HepG2 (cell line): ENCODE results near the gene YKT6. TPM values are rescaled to one million over a fixed set of nuclear protein-coding genes. Genes with fewer than 3 reads are reported as not detected.

Source experiments
- ARNTL ChIP-seq: sonication (generic); formaldehyde crosslinking; IDR thresholded peaks from 2 replicates; pipeline ENCODE4 v1.4.0; 2020; ENCODE audit warnings: mild to moderate bottlenecking, missing genetic modification reagents
- CENPBD1 ChIP-seq: sonication (generic); formaldehyde crosslinking; IDR thresholded peaks from 2 replicates; pipeline ENCODE4 v1.8.0; 2022; ENCODE audit warnings: missing genetic modification reagents, low read depth, mild to moderate bottlenecking, borderline replicate concordance
- FLYWCH1 ChIP-seq: sonication (generic); formaldehyde crosslinking; IDR thresholded peaks from 2 replicates; pipeline ENCODE4 v1.8.1; 2023; ENCODE audit warnings: mild to moderate bottlenecking, missing genetic modification reagents
- FOXA3 ChIP-seq: IDR thresholded peaks from 2 replicates; pipeline ENCODE4 v1.6.1; 2016; ENCODE audit warnings: missing genetic modification reagents, missing compliant biosample characterization
- SMARCE1 ChIP-seq: fragments of 450-650 bp; IDR thresholded peaks from 2 replicates; pipeline ENCODE4 v1.6.1; 2017; ENCODE audit warnings: borderline replicate concordance
- TBP ChIP-seq: sonication (generic); formaldehyde crosslinking; IDR thresholded peaks from 2 replicates; pipeline ENCODE4 v1.5.0; 2020; ENCODE audit warnings: missing genetic modification reagents
- TEAD3 ChIP-seq: optimal IDR thresholded peaks from 2 replicates; pipeline ENCODE3; 2016; ENCODE audit warnings: borderline replicate concordance
- TOE1 ChIP-seq: sonication (generic); formaldehyde crosslinking; IDR thresholded peaks from 2 replicates; pipeline ENCODE4 v1.4.0; 2020; ENCODE audit warnings: mild to moderate bottlenecking, missing genetic modification reagents
- ZNF180 ChIP-seq: sonication (generic); formaldehyde crosslinking; IDR thresholded peaks from 2 replicates; pipeline ENCODE4 v1.4.0; 2020; ENCODE audit warnings: low read depth, missing genetic modification reagents, borderline replicate concordance
- ZNF274 ChIP-seq: sonication (generic); formaldehyde crosslinking; IDR thresholded peaks from 2 replicates; pipeline ENCODE4 v1.5.1; 2020; ENCODE audit warnings: mild to moderate bottlenecking, missing genetic modification reagents
- ZNF281 ChIP-seq: sonication (generic); formaldehyde crosslinking; IDR thresholded peaks from 2 replicates; pipeline ENCODE4 v1.4.0; 2020; ENCODE audit warnings: missing genetic modification reagents, borderline replicate concordance
- ZNF530 ChIP-seq: sonication (generic); formaldehyde crosslinking; IDR thresholded peaks from 2 replicates; pipeline ENCODE4 v1.5.0; 2020; ENCODE audit warnings: low read depth, mild to moderate bottlenecking, missing genetic modification reagents
- ZNF629 ChIP-seq: sonication (generic); formaldehyde crosslinking; conservative IDR thresholded peaks from 2 replicates; pipeline ENCODE4 v1.5.0; 2020; ENCODE audit warnings: missing genetic modification reagents
- ZNF749 ChIP-seq: sonication (generic); formaldehyde crosslinking; IDR thresholded peaks from 2 replicates; pipeline ENCODE4 v1.8.0; 2022; ENCODE audit warnings: mild to moderate bottlenecking, missing genetic modification reagents, moderate library complexity, borderline replicate concordance
- ZSCAN30 ChIP-seq: sonication (generic); formaldehyde crosslinking; IDR thresholded peaks from 2 replicates; pipeline ENCODE4 v1.5.0; 2020; ENCODE audit warnings: mild to moderate bottlenecking, missing genetic modification reagents
- ZXDC ChIP-seq: sonication (generic); formaldehyde crosslinking; IDR thresholded peaks from 2 replicates; pipeline ENCODE4 v1.5.0; 2020; ENCODE audit warnings: mild to moderate bottlenecking, missing genetic modification reagents
- polyA plus RNA-seq, 8 experiments: library from polyadenylated mRNA; depleted of rRNA in 3 of 8; stranded (reverse) in 7 of 8; unstranded in 1 of 8; fragments of >200 nt; fragmentation: Illumina TruSeq in 4 of 8; extraction: Trizol in 4 of 8; gene quantifications; 2 replicates each; pipeline versions ENCODE4 v1.2.1 to v1.2.3, GENCODE V29; 2011 to 2016; ENCODE audit warnings: low read depth in 4 of 8, missing spikeins in 1 of 8, mixed read lengths in 1 of 8; ENCODE audit not compliant: insufficient read depth in 1 of 8
- total RNA-seq, 5 experiments: library from RNA; depleted of rRNA; stranded (reverse); fragments of >200 nt; fragmentation: Illumina TruSeq; extraction: Trizol; gene quantifications; 2 replicates each; pipeline ENCODE4 v1.2.3, GENCODE V29; 2016; ENCODE audit warnings: low read depth in 1 of 5
- TF ChIP-seq, protein P1 (sequence below): sonication (generic); formaldehyde crosslinking; IDR thresholded peaks from 2 replicates; pipeline ENCODE4 v1.5.0; 2020; ENCODE audit warnings: mild to moderate bottlenecking, missing genetic modification reagents, borderline replicate concordance
- TF ChIP-seq, protein P2 (sequence below): fragments of 450-650 bp; IDR thresholded peaks from 2 replicates; pipeline ENCODE4 v1.6.1; 2017; ENCODE audit warnings: mild to moderate bottlenecking

The YKT6 gene
- total and polyA plus RNA-seq, 2 of the 13 experiments (the other 11 are each of a cell fraction or from before 2014, with no cell fraction given) = 52.2 to 60.3 TPM

GRCh38 chr7:44221231-44221791, 20.5 kb downstream of the YKT6 start (continued):
- TF ChIP-seq ZNF281 (0 out of 2 replicates have a peak, but pooled peaks have one; percentile 39), FOXA3 (CRISPR knock-in tag) (0 out of 2 replicates have a peak, but pooled peaks have one; percentile 15), TBP (CRISPR knock-in tag) (no peak), ZNF530 (CRISPR knock-in tag) (no peak), ZSCAN30 (no peak), ARNTL (CRISPR knock-in tag) (peak; percentile 63), ZNF180 (CRISPR knock-in tag) (no peak), ZXDC (CRISPR knock-in tag) (peak; percentile 68; the same call in 1 of the 2 replicates), ZNF629 (CRISPR knock-in tag) (peak; percentile 39; the same call in 1 of the 2 replicates), CENPBD1 (CRISPR knock-in tag) (no peak), TOE1 (CRISPR knock-in tag) (no peak), FLYWCH1 (CRISPR knock-in tag) (peak; percentile 91; the same call in 1 of the 2 replicates), TEAD3 (peak; percentile 60), ZNF749 (CRISPR knock-in tag) (peak; percentile 87; the same call in 1 of the 2 replicates), ZNF274 (CRISPR knock-in tag) (peak; percentile 82; the same call in 1 of the 2 replicates), SMARCE1 (no peak)
- TF ChIP-seq, protein P1, sequence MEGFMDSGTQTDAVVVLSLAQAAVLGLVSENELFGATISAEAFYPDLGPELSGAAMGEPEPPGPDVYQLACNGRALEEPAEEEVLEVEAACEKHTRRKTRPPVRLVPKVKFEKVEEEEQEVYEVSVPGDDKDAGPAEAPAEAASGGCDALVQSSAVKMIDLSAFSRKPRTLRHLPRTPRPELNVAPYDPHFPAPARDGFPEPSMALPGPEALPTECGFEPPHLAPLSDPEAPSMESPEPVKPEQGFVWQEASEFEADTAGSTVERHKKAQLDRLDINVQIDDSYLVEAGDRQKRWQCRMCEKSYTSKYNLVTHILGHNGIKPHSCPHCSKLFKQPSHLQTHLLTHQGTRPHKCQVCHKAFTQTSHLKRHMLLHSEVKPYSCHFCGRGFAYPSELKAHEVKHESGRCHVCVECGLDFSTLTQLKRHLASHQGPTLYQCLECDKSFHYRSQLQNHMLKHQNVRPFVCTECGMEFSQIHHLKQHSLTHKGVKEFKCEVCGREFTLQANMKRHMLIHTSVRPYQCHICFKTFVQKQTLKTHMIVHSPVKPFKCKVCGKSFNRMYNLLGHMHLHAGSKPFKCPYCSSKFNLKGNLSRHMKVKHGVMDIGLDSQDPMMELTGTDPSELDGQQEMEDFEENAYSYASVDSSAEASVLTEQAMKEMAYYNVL (CRISPR knock-in tag) = no peak
- TF ChIP-seq, protein P2, sequence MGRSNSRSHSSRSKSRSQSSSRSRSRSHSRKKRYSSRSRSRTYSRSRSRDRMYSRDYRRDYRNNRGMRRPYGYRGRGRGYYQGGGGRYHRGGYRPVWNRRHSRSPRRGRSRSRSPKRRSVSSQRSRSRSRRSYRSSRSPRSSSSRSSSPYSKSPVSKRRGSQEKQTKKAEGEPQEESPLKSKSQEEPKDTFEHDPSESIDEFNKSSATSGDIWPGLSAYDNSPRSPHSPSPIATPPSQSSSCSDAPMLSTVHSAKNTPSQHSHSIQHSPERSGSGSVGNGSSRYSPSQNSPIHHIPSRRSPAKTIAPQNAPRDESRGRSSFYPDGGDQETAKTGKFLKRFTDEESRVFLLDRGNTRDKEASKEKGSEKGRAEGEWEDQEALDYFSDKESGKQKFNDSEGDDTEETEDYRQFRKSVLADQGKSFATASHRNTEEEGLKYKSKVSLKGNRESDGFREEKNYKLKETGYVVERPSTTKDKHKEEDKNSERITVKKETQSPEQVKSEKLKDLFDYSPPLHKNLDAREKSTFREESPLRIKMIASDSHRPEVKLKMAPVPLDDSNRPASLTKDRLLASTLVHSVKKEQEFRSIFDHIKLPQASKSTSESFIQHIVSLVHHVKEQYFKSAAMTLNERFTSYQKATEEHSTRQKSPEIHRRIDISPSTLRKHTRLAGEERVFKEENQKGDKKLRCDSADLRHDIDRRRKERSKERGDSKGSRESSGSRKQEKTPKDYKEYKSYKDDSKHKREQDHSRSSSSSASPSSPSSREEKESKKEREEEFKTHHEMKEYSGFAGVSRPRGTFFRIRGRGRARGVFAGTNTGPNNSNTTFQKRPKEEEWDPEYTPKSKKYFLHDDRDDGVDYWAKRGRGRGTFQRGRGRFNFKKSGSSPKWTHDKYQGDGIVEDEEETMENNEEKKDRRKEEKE = no peak
